DMS79 treated with DMSO at 0.1 percent for 48 hours (cell line): ENCODE measurements around the gene MEGF6.
A peak's percentile ranks its signal among the peaks of the same experiment; 100 is the strongest.

Source experiments
- DNase-seq: peaks from one replicate; lab custom pipeline; 2025; lab: John Stamatoyannopoulos, UW

Gene MEGF6, protein sequence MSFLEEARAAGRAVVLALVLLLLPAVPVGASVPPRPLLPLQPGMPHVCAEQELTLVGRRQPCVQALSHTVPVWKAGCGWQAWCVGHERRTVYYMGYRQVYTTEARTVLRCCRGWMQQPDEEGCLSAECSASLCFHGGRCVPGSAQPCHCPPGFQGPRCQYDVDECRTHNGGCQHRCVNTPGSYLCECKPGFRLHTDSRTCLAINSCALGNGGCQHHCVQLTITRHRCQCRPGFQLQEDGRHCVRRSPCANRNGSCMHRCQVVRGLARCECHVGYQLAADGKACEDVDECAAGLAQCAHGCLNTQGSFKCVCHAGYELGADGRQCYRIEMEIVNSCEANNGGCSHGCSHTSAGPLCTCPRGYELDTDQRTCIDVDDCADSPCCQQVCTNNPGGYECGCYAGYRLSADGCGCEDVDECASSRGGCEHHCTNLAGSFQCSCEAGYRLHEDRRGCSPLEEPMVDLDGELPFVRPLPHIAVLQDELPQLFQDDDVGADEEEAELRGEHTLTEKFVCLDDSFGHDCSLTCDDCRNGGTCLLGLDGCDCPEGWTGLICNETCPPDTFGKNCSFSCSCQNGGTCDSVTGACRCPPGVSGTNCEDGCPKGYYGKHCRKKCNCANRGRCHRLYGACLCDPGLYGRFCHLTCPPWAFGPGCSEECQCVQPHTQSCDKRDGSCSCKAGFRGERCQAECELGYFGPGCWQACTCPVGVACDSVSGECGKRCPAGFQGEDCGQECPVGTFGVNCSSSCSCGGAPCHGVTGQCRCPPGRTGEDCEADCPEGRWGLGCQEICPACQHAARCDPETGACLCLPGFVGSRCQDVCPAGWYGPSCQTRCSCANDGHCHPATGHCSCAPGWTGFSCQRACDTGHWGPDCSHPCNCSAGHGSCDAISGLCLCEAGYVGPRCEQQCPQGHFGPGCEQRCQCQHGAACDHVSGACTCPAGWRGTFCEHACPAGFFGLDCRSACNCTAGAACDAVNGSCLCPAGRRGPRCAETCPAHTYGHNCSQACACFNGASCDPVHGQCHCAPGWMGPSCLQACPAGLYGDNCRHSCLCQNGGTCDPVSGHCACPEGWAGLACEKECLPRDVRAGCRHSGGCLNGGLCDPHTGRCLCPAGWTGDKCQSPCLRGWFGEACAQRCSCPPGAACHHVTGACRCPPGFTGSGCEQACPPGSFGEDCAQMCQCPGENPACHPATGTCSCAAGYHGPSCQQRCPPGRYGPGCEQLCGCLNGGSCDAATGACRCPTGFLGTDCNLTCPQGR (N-terminal part only)

GRCh38 chr1:3611170-3612019, at the start of gene MEGF6:
TSS of gene MEGF6 (minus strand) at chr1:3611508. CDS start at chr1:3611268, 240 bp downstream.
- DNase-seq = peak; percentile 52

DNA sequence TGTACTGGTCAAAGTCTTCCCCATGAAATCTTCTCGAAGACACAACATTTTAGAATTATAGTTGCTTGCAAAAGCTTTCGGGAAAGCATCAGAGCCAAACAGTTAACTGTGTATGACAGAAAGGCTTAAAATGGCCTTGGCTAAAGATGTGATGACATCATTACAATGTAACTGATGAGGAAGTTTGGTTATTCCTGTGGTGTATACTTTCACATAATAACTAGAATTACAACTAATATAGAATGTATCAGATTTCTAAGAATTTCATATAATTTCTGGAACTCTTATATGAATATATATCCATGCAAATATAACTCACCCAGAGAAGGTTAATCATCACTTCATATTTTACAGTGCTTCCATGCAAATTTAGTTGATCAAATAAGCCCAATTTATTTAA, 49.4 kb upstream of the MEGF6 start:
- no peak for DNase-seq

- DNase-seq = no peak
Observed at GRCh38 chr1:3659093-3659492, 47.8 kb upstream of the MEGF6 start.

DNA sequence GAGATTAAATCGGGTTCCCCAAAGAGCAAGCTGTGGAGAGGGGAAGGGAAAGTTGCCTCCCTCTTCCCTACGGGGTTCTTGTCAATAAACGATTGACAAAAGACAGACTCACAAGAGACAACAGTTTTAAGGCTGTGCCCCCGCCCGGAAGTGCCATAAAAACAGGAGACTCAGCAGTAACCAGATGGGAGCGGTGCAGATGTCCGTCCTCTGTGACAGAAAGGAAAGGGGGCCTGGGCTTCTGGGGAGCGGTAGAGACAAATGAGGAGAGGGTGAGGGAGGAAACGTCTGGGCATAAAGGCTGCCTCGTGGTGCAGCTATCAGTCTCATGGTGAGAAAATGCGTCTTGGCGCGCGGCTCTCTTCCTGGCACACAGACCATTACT, 46.9 kb upstream of the MEGF6 start:
- DNase-seq = no peak

GRCh38 chr1:3657578-3658230, 46.4 kb upstream of the MEGF6 start:
- DNase-seq = no peak

DNA sequence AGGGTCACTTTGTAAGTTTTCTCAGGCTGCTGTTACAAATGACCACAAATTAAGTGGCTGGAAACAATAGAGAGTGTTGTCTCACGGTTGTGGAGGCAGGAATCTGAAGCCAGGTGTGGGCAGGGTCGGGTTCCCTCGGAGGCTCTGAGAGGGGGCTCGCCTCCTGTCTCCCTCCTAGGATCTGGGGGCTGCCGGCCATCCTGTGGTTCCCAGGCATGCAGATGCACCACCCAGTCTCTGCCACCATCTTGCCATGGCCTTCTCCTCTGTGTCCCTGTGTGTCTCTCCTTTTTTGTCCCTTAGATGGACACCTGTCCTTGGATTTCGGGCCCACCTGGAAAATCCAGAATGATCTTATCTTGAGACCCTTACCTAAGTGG, 45.8 kb upstream of the MEGF6 start:
- DNase-seq = no peak

DNA sequence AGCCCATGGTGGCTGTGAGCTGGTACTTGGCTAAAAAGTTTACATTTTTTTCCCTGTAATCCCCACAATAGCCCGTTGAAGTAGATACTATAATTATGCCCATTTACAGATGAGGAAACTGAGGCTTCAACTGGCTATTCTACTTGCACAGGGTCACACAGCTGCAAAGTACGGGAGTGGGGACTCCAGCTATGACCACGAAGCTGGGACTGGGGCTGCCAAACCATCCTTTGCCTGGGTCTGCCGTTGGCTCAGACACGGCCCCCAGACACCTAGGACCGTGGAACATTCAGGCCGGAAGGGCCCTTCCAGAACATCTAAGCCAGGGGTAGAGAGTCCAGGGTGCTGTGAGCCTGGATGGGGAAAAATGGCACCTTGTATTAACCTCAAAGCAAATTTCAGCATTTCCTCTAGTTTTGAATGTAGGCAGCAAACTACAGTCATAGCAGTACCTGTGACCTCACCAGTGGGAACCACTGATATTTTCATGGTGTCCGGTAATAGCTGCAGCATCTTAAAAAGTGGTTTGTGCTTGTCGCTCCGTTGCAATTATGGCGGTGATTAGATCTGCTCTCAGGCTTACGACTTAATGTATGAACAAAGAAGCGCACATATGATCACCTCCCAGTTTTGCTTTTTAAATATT, 45.3 kb upstream of the MEGF6 start:
- no peak for DNase-seq

- DNase-seq = no peak
Observed at GRCh38 chr1:3654549-3655281, 43.4 kb upstream of the MEGF6 start.

GRCh38 chr1:3653286-3653618, 41.9 kb upstream of the MEGF6 start:
- DNase-seq = no peak

- DNase-seq = peak; percentile 44
Observed at GRCh38 chr1:3652548-3653285, 41.4 kb upstream of the MEGF6 start.

DNA sequence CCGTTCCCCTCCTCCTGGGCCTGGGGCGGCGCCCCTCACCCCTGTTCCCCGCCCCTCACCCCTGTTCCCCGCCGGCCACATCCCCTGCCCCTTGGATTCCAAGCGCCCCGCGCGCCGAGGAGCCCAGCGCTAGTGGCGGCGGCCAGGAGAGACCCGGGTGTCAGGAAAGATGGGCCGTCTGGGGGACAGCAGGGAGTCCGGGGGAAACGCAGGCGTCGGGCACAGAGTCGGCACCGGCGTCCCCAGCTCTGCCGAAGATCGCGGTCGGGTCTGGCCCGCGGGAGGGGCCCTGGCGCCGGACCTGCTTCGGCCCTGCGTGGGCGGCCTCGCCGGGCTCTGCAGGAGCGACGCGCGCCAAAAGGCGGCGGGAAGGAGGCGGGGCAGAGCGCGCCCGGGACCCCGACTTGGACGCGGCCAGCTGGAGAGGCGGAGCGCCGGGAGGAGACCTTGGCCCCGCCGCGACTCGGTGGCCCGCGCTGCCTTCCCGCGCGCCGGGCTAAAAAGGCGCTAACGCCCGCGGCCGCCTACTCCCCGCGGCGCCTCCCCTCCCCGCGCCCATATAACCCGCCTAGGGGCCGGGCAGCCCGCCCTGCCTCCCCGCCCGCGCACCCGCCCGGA, 40.7 kb upstream of the MEGF6 start, which contains the start of gene TP73:
TP73 (plus strand) TSS at position 587 of the 618 bp plus-strand sequence. CDS start 29,850 bp downstream, outside the sequence.
- DNase-seq = peak; percentile 38

DNA sequence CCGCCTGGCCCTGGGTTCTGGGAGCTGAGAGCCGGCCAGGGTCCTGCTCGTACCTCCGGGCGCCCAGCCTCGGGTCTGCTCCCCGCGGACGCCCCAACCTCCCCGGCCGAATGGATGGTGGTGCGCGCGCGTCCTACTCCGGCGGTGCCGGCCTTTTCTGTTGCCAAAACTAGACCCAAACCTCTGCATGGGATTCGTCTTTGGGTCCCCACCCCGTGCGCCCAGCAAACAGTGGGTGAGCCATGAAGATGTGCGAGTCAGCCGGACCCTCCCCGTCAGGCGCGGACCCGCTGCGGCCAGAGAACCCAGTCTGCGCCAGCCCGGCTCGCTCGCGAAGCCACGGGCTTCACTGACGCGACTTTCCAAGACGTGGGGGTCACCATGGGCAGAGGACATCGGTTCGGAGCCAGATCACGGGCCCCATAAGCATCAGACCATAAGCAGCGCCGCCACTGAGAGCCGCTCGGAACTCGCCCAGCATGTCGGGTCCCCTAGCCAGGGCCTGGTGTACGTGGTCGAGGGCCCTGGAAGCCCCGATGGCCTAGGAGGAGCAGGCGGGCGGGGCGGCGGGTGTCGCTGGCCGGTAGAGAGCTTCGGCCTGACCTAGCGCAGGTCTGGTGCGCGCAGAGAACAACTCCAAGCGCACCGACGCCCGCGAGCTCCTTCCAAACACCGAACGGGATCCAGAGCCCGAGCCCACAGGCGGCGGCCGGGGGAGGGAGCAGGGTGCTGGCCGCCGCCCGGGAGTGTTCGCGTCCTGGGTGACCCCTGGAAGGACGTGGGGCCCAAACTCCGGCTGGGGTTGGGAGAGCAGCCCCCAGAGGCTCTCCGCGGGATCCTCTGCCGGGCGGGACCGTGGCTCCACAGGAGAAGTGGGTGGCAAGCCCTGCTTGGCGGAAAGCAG, 40.0 kb upstream of the MEGF6 start:
- DNase-seq = no peak

- no peak for DNase-seq
Observed at GRCh38 chr1:3650248-3651025, 39.1 kb upstream of the MEGF6 start.

GRCh38 chr1:3649342-3650247, 38.3 kb upstream of the MEGF6 start, which contains the start of gene WRAP73:
TSS of gene WRAP73 (minus strand) at chr1:3650103. CDS start at chr1:3649999, 104 bp downstream.
- peak; percentile 78 for DNase-seq

GRCh38 chr1:3646596-3646995, 35.3 kb upstream of the MEGF6 start:
- no peak for DNase-seq
